ENCODE measurements around the gene COA6. TPM values are rescaled to one million over a fixed set of nuclear protein-coding genes. Genes with fewer than 3 reads are reported as not detected.
"Not testable (repeated sequence)": the region's sequence is repeated elsewhere in the genome, so short reads cannot be mapped to it uniquely, and the experiment has no call there.

COA6 gene
- total and polyA plus RNA-seq, 9 donors = 28.4 to 33.4 (median 30.6) TPM

- H3K36me3 ChIP-seq (ENCODE audit: control insufficient read depth, insufficient read depth, low read length) = no peaks in the 10 kb centered on the region
- no peaks in the 10 kb centered on the region for H3K9me3 ChIP-seq (replicated peaks; ENCODE audit: control insufficient read depth, low read depth, low read length)
- H3K4me1 ChIP-seq (ENCODE audit: control insufficient read depth, insufficient read depth, low read length) = no peaks in the 10 kb centered on the region
- no peak overlapping the region for H3K27ac ChIP-seq (ENCODE audit: low read length)
- no peak overlapping the region for H3K4me3 ChIP-seq (ENCODE audit: low read length)
- peaks cover 3% of the 10 kb centered on the region for H3K27me3 ChIP-seq (ENCODE audit: control insufficient read depth, insufficient read depth, low read length)
- WGBS (ENCODE audit: insufficient coverage) = no CpG with 5 or more reads among the region's 2 CpGs
- DNase-seq = no peak
Measured at GRCh38 chr1:234362558-234362957, 10.7 kb upstream of the COA6 start.

- peaks cover 5% of the 10 kb centered on the region for H3K27me3 ChIP-seq (ENCODE audit: control insufficient read depth, insufficient read depth, low read length)
- no peaks in the 10 kb centered on the region for H3K4me1 ChIP-seq (ENCODE audit: control insufficient read depth, insufficient read depth, low read length)
- no peaks in the 10 kb centered on the region for H3K9me3 ChIP-seq (replicated peaks; ENCODE audit: control insufficient read depth, low read depth, low read length)
- no peak overlapping the region for H3K27ac ChIP-seq (ENCODE audit: low read length)
- no peak overlapping the region for H3K4me3 ChIP-seq (ENCODE audit: low read length)
- no peak for DNase-seq
- WGBS (ENCODE audit: insufficient coverage) = 69% methylated on average over 5 of the region's 12 CpGs
- no peaks in the 10 kb centered on the region for H3K36me3 ChIP-seq (ENCODE audit: control insufficient read depth, insufficient read depth, low read length)
Measured at GRCh38 chr1:234368320-234369032, 4.8 kb upstream of the COA6 start.

- Histone ChIP-seq H3K36me3 (ENCODE audit: control insufficient read depth, insufficient read depth, low read length) (no peaks in the 10 kb centered on the region), H3K27me3 (ENCODE audit: control insufficient read depth, insufficient read depth, low read length) (peaks cover 5% of the 10 kb centered on the region), H3K4me3 (ENCODE audit: low read length) (no peak overlapping the region), H3K9me3 (replicated peaks; ENCODE audit: control insufficient read depth, low read depth, low read length) (no peaks in the 10 kb centered on the region), H3K27ac (ENCODE audit: low read length) (no peak overlapping the region), H3K4me1 (ENCODE audit: control insufficient read depth, insufficient read depth, low read length) (no peaks in the 10 kb centered on the region)
- DNase-seq = no peak
- WGBS (ENCODE audit: insufficient coverage) = no CpG with 5 or more reads among the region's 3 CpGs
Measured at GRCh38 chr1:234369033-234369430, 4.2 kb upstream of the COA6 start.

- Histone ChIP-seq H3K9me3 (replicated peaks; ENCODE audit: control insufficient read depth, low read depth, low read length) (no peaks in the 10 kb centered on the region), H3K27ac (ENCODE audit: low read length) (no peak overlapping the region), H3K36me3 (ENCODE audit: control insufficient read depth, insufficient read depth, low read length) (no peaks in the 10 kb centered on the region), H3K4me1 (ENCODE audit: control insufficient read depth, insufficient read depth, low read length) (peaks cover 6% of the 10 kb centered on the region), H3K4me3 (ENCODE audit: low read length) (no peak overlapping the region), H3K27me3 (ENCODE audit: control insufficient read depth, insufficient read depth, low read length) (peaks cover 5% of the 10 kb centered on the region)
- DNase-seq = no peak
- no CpG with 5 or more reads among the region's 1 CpG for WGBS (ENCODE audit: insufficient coverage)
Measured at GRCh38 chr1:234369784-234370183, 3.5 kb upstream of the COA6 start.

- H3K36me3 ChIP-seq (ENCODE audit: control insufficient read depth, insufficient read depth, low read length) = peaks cover 7% of the 10 kb centered on the region
- 100% methylated on average over 1 of the region's 2 CpGs for WGBS (ENCODE audit: insufficient coverage)
- no peak for DNase-seq
- no peak overlapping the region for H3K4me3 ChIP-seq (ENCODE audit: low read length)
- H3K9me3 ChIP-seq (replicated peaks; ENCODE audit: control insufficient read depth, low read depth, low read length) = no peaks in the 10 kb centered on the region
- H3K27me3 ChIP-seq (ENCODE audit: control insufficient read depth, insufficient read depth, low read length) = peaks cover 2% of the 10 kb centered on the region
- H3K27ac ChIP-seq (ENCODE audit: low read length) = no peak overlapping the region
- H3K4me1 ChIP-seq (ENCODE audit: control insufficient read depth, insufficient read depth, low read length) = peaks cover 6% of the 10 kb centered on the region
Measured at GRCh38 chr1:234371414-234371813, 1.8 kb upstream of the COA6 start.

- Histone ChIP-seq H3K36me3 (ENCODE audit: control insufficient read depth, insufficient read depth, low read length) (peaks cover 12% of the 10 kb centered on the region), H3K27me3 (ENCODE audit: control insufficient read depth, insufficient read depth, low read length) (peaks cover 2% of the 10 kb centered on the region), H3K9me3 (replicated peaks; ENCODE audit: control insufficient read depth, low read depth, low read length) (no peaks in the 10 kb centered on the region), H3K4me3 (ENCODE audit: low read length) (peak overlapping the region; percentile 92), H3K27ac (ENCODE audit: low read length) (no peak overlapping the region), H3K4me1 (ENCODE audit: control insufficient read depth, insufficient read depth, low read length) (peaks cover 6% of the 10 kb centered on the region)
- no CpG with 5 or more reads among the region's 9 CpGs for WGBS (ENCODE audit: insufficient coverage)
- DNase-seq = peak; percentile 11
Measured at GRCh38 chr1:234372011-234372757, 1.1 kb upstream of the COA6 start.

- WGBS (ENCODE audit: insufficient coverage) = 0% methylated on average over 3 of the region's 6 CpGs
- Histone ChIP-seq H3K4me3 (ENCODE audit: low read length) (peak overlapping the region; percentile 92), H3K9me3 (replicated peaks; ENCODE audit: control insufficient read depth, low read depth, low read length) (no peaks in the 10 kb centered on the region), H3K36me3 (ENCODE audit: control insufficient read depth, insufficient read depth, low read length) (peaks cover 23% of the 10 kb centered on the region), H3K27me3 (ENCODE audit: control insufficient read depth, insufficient read depth, low read length) (no peaks in the 10 kb centered on the region), H3K4me1 (ENCODE audit: control insufficient read depth, insufficient read depth, low read length) (peaks cover 6% of the 10 kb centered on the region), H3K27ac (ENCODE audit: low read length) (peak overlapping the region; percentile 97)
- DNase-seq = no peak
Measured at GRCh38 chr1:234373959-234374254, 651 bp downstream of the COA6 start.

- Histone ChIP-seq H3K4me3 (ENCODE audit: low read length) (no peak overlapping the region), H3K27me3 (ENCODE audit: control insufficient read depth, insufficient read depth, low read length) (no peaks in the 10 kb centered on the region), H3K36me3 (ENCODE audit: control insufficient read depth, insufficient read depth, low read length) (peaks cover 35% of the 10 kb centered on the region), H3K4me1 (ENCODE audit: control insufficient read depth, insufficient read depth, low read length) (peaks cover 6% of the 10 kb centered on the region), H3K9me3 (replicated peaks; ENCODE audit: control insufficient read depth, low read depth, low read length) (no peaks in the 10 kb centered on the region), H3K27ac (ENCODE audit: low read length) (no peak overlapping the region)
- 96% methylated on average over 4 of the region's 7 CpGs for WGBS (ENCODE audit: insufficient coverage)
- no peak for DNase-seq
Measured at GRCh38 chr1:234375672-234376071, 2.4 kb downstream of the COA6 start.

GRCh38 chr1:234379591-234380109, 6.4 kb downstream of the COA6 start:
- H3K4me1 ChIP-seq (ENCODE audit: control insufficient read depth, insufficient read depth, low read length); H3K27ac ChIP-seq (ENCODE audit: low read length); H3K27me3 ChIP-seq (ENCODE audit: control insufficient read depth, insufficient read depth, low read length); H3K9me3 ChIP-seq (replicated peaks; ENCODE audit: control insufficient read depth, low read depth, low read length); H3K4me3 ChIP-seq (ENCODE audit: low read length); DNase-seq: not testable (repeated sequence)
- H3K36me3 ChIP-seq (ENCODE audit: control insufficient read depth, insufficient read depth, low read length) = peaks cover 43% of the 10 kb centered on the region
- WGBS (ENCODE audit: insufficient coverage) = 100% methylated on average over 1 of the region's 5 CpGs

- H3K36me3 ChIP-seq (ENCODE audit: control insufficient read depth, insufficient read depth, low read length) = peaks cover 31% of the 10 kb centered on the region
- no peaks in the 10 kb centered on the region for H3K9me3 ChIP-seq (replicated peaks; ENCODE audit: control insufficient read depth, low read depth, low read length)
- DNase-seq = no peak
- no peak overlapping the region for H3K27ac ChIP-seq (ENCODE audit: low read length)
- WGBS (ENCODE audit: insufficient coverage) = 90% methylated on average over 4 of the region's 10 CpGs
- no peaks in the 10 kb centered on the region for H3K4me1 ChIP-seq (ENCODE audit: control insufficient read depth, insufficient read depth, low read length)
- no peaks in the 10 kb centered on the region for H3K27me3 ChIP-seq (ENCODE audit: control insufficient read depth, insufficient read depth, low read length)
- no peak overlapping the region for H3K4me3 ChIP-seq (ENCODE audit: low read length)
Measured at GRCh38 chr1:234381699-234382555, 8.7 kb downstream of the COA6 start.

Data from muscle of leg (tissue), 11 donors.